IgD-negative memory B cell (primary cell): ENCODE measurements around the gene EML1. TPM values are rescaled to one million over a fixed set of nuclear protein-coding genes. Genes with fewer than 3 reads are reported as not detected.

Experiments
- H3K27ac Mint-ChIP-seq, 3 donors: one replicate each; pipeline ENCODE4 v1.8.0; 2020 to 2022; ENCODE audit warnings: mild to moderate bottlenecking in 3 of 3, mixed read lengths in 3 of 3, moderate library complexity in 1 of 3
- H3K27me3 Mint-ChIP-seq: one replicate; pipeline ENCODE4 v1.8.0; 2021; ENCODE audit warnings: mixed read lengths
- H3K36me3 Mint-ChIP-seq: one replicate; pipeline ENCODE4 v1.8.0; 2020; ENCODE audit warnings: mild to moderate bottlenecking, mixed read lengths
- H3K4me1 Mint-ChIP-seq, 3 donors: one replicate each; pipeline ENCODE4 v1.8.0; 2020 to 2022; ENCODE audit warnings: mixed read lengths in 3 of 3, mild to moderate bottlenecking in 1 of 3
- H3K4me3 Mint-ChIP-seq, 4 donors: one replicate each; pipeline ENCODE4 v1.8.0; 2020 to 2022; ENCODE audit warnings: mild to moderate bottlenecking in 4 of 4, mixed read lengths in 4 of 4, moderate library complexity in 3 of 4
- H3K9me3 Mint-ChIP-seq, 3 donors: one replicate each; pipeline ENCODE4 v1.8.0; 2020 to 2021; ENCODE audit warnings: mixed read lengths in 3 of 3, mild to moderate bottlenecking in 1 of 3
- polyA plus RNA-seq: library from polyadenylated mRNA; unstranded; fragments of 300-500 nt; fragmentation: Illumina TruSeq; gene quantifications from one replicate; pipeline ENCODE4 v1.2.3, GENCODE V29; 2021

The EML1 gene
- polyA plus RNA-seq, 1 donor from 2014 or later = not detected

DNA sequence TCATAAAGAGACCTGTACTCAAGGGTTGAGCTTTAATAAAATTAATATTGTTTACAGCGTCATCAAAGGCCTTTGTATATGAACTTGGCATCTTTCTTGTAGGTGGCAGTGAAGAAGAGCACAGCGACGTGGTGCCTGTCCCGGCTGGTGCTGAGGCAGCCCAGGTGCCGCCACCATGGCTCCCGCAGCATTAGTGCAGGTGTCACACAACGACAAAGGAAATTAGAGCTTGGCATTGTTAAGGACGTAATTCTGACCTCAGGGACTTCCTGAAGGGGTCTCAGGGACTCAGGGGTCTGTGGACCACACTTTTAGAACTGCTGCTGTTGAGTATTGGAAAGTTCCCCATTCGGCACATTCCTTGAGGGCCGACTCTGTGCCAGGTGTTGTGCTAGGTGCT lies 24.1 kb downstream of the EML1 start:
- H3K4me1 Mint-ChIP-seq = peaks cover 0 to 3% (median 3%) of the 10 kb centered on the region in 3 donors
- H3K27ac Mint-ChIP-seq = no peak overlapping the region
- no peak overlapping the region for H3K4me3 Mint-ChIP-seq
- H3K27me3 Mint-ChIP-seq = peaks cover 31% of the 10 kb centered on the region
- H3K36me3 Mint-ChIP-seq = peaks cover 3% of the 10 kb centered on the region
- no peaks in the 10 kb centered on the region for H3K9me3 Mint-ChIP-seq

DNA sequence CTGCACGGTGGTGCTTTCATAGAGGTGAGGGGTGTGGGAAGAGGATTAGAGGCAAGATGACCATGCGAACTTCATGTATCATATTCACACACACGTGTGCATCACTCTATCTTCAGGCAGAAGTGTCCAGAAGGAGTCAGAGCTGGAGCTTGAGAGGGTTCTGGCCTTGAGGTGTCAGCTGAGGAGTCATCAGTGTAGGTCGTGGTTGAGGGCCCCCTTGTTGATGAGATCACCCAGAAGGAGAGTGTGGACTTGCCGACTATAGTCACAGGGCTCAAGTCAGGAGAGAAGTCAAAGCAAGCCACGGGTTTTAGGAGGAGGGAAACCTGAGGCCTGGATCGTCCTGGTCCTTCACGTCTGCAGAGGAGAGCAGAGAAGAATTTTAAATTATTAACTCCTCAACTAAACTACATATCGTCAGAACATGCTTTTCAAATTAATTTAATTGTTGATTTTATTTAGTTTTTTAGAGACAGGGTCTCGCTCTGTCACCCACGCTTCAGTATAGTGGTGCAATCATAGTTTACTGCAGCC lies 25.4 kb downstream of the EML1 start:
- peaks cover 3% of the 10 kb centered on the region for H3K36me3 Mint-ChIP-seq
- H3K27ac Mint-ChIP-seq = no peak overlapping the region
- H3K4me1 Mint-ChIP-seq = peaks cover 0 to 3% (median 3%) of the 10 kb centered on the region in 3 donors
- no peaks in the 10 kb centered on the region for H3K9me3 Mint-ChIP-seq
- peaks cover 37% of the 10 kb centered on the region for H3K27me3 Mint-ChIP-seq
- no peak overlapping the region for H3K4me3 Mint-ChIP-seq

DNA sequence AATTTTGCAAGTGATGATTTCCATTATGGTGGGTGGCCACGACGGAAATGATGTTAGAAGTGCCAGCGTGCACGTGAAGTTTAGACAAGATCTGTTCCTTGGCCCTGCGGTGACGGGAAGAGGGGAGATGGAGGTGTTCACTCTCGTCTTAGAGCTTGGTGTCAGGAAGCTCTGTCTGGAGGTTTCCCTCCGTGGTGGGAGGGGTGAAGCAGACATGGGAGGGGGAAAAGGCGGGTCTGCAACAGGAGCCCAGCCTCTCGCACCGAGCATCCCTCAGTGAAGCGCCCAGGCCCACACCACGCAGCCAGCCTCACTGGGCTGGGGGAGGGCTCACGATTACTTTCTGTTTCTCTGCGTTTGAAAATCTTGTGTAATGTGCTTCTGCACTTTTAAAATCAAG lies 26.3 kb downstream of the EML1 start:
- Mint-ChIP-seq H3K9me3 (no peaks in the 10 kb centered on the region), H3K4me1 (peaks cover 0 to 3% (median 3%) of the 10 kb centered on the region in 3 donors), H3K36me3 (peaks cover 3% of the 10 kb centered on the region), H3K4me3 (peak overlapping the region in 1 of 4 donors; percentile 70), H3K27me3 (peaks cover 35% of the 10 kb centered on the region), H3K27ac (no peak overlapping the region)

DNA sequence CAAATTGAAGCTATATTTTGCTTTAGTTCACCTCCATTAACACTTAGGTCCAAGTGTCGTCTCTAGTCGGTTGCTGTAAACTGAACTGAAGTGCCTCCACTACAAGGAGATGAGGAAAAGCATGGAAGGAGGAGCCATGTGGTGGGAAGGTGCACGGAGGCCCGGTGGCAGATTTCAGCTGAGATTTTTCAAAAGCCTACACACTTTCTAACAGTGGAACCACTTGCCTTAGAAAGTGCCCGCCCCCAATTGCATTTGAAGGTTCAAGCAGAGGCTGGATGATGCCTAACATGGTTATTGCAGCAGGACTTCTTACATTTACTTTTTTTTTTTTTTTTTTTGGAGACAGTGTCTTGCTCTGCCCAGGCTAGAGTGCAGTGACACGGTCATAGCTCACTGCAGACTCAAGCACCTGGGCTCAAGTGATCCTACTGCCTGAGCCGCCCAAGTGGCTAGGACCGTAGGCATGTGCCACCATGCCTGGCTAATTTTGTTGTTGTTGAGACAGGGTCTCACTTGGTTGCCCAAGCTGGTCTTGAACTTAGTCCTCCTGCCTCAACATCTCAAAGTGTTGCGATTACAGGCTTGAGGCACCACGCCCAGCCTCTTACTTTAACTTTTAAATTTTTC lies 27.6 kb downstream of the EML1 start:
- Mint-ChIP-seq H3K4me1 (peaks cover 0 to 3% (median 3%) of the 10 kb centered on the region in 3 donors), H3K9me3 (no peaks in the 10 kb centered on the region), H3K27ac (no peak overlapping the region), H3K27me3 (peaks cover 35% of the 10 kb centered on the region), H3K36me3 (no peaks in the 10 kb centered on the region), H3K4me3 (no peak overlapping the region)

DNA sequence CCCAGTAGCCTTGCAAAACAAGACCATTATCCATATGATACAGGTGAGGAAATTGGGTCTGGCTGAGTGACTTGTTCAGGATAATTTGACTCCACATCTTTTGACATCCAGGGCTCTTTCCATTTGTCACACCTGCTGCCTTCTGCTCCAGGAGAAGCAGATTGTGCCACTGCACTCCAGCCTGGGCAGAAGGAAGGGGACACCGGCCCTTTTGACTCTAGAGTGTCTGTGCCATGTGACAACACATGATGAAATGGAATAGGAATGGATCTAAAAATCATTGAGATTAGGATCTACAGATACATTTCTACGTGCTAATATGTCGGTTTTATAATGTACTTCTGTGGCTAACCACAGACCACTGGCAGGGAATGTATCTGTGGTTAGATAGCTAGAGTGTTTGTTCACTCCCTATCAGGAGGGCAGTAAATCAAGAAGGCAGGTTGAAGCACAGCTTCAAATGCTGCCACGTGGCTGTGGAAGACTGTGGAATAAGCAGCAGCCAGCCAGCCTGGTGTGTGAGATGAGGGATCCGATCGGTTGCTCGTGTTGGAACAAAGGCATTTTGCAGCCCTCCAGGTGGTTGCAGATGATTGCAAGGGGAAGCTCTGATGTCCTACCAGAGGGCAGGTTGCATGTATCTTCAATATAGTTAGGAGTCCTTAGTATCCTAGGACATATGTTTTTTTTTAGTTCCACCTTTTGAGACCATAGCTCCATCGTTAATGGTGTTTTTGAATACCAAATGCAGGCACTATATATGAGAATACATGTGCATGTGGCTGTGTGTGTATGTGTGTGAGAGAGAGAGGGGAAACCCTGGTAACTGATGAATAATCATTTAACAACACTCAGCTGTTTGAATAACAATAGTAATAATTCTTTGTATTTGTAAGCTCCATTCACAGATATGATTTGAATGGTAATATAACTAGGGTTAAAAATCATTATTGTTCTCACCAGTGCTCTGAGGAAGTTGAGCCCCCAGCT lies 28.6 kb downstream of the EML1 start:
- Mint-ChIP-seq H3K4me1 (peaks cover 0 to 3% (median 3%) of the 10 kb centered on the region in 3 donors), H3K9me3 (no peaks in the 10 kb centered on the region), H3K36me3 (no peaks in the 10 kb centered on the region), H3K27me3 (peaks cover 35% of the 10 kb centered on the region), H3K4me3 (no peak overlapping the region), H3K27ac (no peak overlapping the region)

DNA sequence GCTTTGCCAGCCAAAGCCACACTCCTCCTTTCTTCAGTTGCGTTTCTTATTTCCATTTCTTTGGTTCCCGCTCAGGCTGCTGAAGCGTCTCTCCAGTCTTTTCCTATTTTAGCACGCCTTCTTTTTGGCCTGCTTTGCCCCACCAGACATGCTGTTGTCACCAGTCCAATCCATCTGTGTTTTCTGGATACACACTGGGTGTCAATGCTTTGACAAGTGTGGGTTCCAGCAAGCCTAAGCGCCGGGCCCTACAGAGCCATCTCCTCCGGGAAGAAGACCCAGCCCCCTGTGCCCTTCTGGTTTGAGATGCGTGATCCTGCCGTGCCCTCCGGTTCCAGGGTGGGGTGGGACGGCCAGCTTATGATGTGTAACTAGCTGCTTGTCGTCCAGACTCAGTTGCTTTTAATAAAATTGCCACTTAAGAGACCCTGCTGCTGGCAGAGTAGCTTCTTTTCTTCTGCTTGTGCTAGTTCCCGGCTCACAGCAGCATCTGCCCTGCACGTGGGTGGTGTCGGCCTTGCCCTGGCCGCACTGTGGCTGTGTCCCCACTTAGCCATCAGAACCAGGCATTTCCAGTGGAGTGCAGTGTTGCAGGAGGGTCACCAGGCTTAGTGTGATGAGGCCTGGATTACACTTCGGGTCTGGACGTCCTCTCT lies 29.7 kb downstream of the EML1 start:
- H3K27me3 Mint-ChIP-seq = peaks cover 28% of the 10 kb centered on the region
- H3K27ac Mint-ChIP-seq = no peak overlapping the region
- H3K36me3 Mint-ChIP-seq = no peaks in the 10 kb centered on the region
- peaks cover 0 to 3% (median 3%) of the 10 kb centered on the region in 3 donors for H3K4me1 Mint-ChIP-seq
- H3K9me3 Mint-ChIP-seq = no peaks in the 10 kb centered on the region
- H3K4me3 Mint-ChIP-seq = no peak overlapping the region

DNA sequence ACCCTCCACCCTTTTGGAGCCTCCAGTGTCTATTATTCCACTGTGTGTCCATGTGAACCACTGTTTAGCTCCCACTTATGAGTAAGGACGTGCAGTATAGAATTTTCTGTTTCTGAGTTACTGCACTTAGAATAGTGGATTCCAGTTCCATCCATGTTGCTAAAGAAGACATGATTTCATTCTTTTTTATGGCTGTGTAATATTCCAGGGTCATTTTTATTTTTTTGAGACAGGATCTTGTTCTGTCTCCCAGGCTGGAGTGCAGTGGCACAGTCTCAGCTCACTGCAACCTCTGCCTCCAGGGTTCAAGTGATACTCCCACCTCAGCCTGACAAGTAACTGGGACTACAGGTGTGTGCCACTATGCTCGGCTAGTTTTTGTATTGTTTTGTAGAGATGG lies 31.6 kb downstream of the EML1 start:
- no peaks in the 10 kb centered on the region for H3K9me3 Mint-ChIP-seq
- H3K27ac Mint-ChIP-seq = no peak overlapping the region
- peaks cover 0 to 3% (median 2%) of the 10 kb centered on the region in 3 donors for H3K4me1 Mint-ChIP-seq
- no peak overlapping the region for H3K4me3 Mint-ChIP-seq
- peaks cover 22% of the 10 kb centered on the region for H3K27me3 Mint-ChIP-seq
- no peaks in the 10 kb centered on the region for H3K36me3 Mint-ChIP-seq

DNA sequence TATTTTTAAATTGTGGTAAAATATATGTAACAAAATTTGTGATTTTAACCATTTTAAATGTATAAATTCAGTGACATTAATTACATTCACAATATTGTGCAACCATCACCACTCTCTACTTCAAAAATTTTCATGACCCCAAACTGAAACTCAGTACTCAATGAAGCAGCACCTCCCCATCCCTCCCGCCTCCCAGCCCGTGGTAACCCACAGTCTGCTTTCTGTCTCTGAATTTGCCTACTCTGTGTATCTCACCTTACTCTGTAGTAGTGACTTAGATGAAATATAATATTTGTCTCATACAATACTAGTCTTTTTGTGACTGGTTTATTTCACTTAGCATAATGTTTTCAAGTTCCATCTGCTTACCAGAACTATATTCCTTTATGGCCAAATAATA lies 36.2 kb downstream of the EML1 start:
- Mint-ChIP-seq H3K4me3 (no peak overlapping the region), H3K27me3 (peaks cover 13% of the 10 kb centered on the region), H3K9me3 (peaks cover 0 to 3% (median 0%) of the 10 kb centered on the region in 3 donors), H3K4me1 (no peaks in the 10 kb centered on the region), H3K27ac (no peak overlapping the region), H3K36me3 (no peaks in the 10 kb centered on the region)

DNA sequence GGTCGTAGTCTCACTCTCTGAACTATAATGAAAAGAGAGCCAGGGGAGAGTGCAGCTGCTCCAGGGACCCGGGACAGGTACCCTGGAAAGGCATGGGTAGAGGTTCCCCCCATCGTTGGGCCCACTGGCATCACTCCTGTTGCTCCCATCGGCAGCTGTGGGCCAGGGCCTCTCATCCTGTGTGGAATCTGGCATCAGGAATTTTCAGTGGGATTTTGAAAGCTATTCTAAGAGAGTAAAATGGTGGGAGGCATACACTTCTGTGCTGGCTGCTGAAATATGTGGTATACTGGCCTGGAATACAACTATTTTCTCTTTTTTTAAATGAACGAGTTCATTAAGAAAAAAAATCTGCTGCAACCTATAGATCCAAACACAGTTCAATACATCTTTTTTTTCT lies 38.1 kb downstream of the EML1 start:
- Mint-ChIP-seq H3K4me3 (no peak overlapping the region), H3K27me3 (peaks cover 14% of the 10 kb centered on the region)

DNA sequence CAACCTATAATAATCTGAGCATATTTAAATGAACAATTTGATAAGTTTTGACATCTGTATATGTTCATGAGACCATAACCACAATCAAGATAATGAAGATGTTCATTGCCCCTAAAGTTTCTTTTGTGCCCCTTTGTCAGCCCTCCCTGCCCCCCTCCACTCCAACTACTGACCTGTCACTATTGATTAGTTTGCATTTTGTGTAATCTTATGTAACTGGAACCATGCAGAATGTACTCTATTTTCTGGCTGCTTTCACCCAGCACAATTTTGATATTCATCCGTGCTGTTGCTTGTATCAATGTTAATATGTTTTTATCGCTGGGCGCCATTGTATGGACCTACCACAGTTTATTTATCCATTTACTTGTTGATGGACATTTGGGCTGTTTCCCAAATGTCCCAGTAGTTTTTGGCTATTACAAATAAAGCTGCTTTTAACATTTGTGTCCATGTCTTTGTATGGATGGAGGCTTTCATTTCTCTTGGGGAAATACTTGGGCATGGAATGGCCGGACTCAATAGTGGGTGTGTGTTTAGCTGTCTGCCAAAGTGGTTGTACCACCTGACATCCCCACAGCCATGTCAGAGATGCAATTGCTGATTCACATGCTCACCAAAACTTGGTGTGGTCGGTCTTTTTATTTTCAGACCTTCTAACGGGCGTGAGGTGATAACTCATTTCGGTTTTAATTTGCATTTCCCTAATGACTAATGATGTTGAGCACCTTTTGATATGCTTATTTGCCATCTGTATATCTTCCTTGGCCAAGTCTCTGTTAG lies 38.9 kb downstream of the EML1 start:
- Mint-ChIP-seq H3K4me3 (no peak overlapping the region), H3K9me3 (peaks cover 0 to 3% (median 0%) of the 10 kb centered on the region in 3 donors), H3K27me3 (peaks cover 16% of the 10 kb centered on the region), H3K36me3 (no peaks in the 10 kb centered on the region), H3K27ac (no peak overlapping the region), H3K4me1 (no peaks in the 10 kb centered on the region)

More for the DNA sequence above, 38.1 kb downstream of the EML1 start:
- peaks cover 0 to 3% (median 0%) of the 10 kb centered on the region in 3 donors for H3K9me3 Mint-ChIP-seq
- H3K27ac Mint-ChIP-seq = no peak overlapping the region
- no peaks in the 10 kb centered on the region for H3K4me1 Mint-ChIP-seq
- H3K36me3 Mint-ChIP-seq = no peaks in the 10 kb centered on the region

DNA sequence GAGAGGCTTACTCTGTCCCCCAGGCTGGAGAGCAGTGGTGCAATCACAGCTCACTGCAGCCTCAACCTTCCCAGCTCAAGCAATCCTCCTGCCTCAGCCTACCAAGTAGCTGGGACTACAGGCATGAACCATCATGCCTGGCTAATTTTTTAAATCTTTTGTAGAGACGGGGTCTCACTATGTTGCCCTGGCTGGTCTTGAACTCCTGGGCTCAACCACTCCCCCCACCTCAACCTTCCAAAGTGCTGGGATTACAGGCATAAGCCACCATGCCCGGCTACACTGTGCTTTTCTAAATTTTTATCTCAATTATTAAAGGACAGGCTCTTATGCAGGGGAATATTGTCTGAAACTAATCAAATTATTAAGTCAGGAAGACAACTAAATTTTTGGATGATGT lies 44.6 kb downstream of the EML1 start:
- peaks cover 20% of the 10 kb centered on the region for H3K27me3 Mint-ChIP-seq
- H3K4me3 Mint-ChIP-seq = no peak overlapping the region
- no peaks in the 10 kb centered on the region for H3K4me1 Mint-ChIP-seq
- H3K9me3 Mint-ChIP-seq = peaks cover 0 to 3% (median 0%) of the 10 kb centered on the region in 3 donors
- no peak overlapping the region for H3K27ac Mint-ChIP-seq
- H3K36me3 Mint-ChIP-seq = no peaks in the 10 kb centered on the region

DNA sequence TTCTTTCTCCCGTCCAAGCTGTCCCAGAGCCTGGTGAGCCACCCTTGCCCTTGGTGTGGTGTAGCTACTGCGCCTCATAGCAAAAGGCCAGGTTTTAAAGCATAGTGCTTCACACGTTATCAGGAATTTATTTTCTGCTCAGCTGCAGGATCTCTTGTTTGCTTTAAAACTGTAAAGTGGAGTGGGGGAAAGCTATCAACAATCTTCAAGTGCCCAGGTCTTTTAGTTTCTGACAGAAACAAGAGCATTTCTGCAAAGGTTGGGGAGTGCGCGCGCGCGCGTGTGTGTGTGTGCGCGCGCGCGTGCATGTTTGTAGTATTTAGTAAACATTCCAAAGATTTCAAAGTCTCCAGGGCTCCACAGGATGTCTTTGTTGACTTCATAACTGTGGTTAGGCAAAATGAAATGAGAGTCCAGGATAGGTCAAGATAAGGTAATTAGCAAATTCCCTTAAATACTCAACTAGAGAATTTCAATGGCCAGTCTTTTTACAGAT lies 45.5 kb downstream of the EML1 start:
- no peaks in the 10 kb centered on the region for H3K9me3 Mint-ChIP-seq
- H3K4me3 Mint-ChIP-seq = no peak overlapping the region
- H3K27me3 Mint-ChIP-seq = peaks cover 20% of the 10 kb centered on the region
- H3K4me1 Mint-ChIP-seq = no peaks in the 10 kb centered on the region
- H3K27ac Mint-ChIP-seq = no peak overlapping the region
- no peaks in the 10 kb centered on the region for H3K36me3 Mint-ChIP-seq

DNA sequence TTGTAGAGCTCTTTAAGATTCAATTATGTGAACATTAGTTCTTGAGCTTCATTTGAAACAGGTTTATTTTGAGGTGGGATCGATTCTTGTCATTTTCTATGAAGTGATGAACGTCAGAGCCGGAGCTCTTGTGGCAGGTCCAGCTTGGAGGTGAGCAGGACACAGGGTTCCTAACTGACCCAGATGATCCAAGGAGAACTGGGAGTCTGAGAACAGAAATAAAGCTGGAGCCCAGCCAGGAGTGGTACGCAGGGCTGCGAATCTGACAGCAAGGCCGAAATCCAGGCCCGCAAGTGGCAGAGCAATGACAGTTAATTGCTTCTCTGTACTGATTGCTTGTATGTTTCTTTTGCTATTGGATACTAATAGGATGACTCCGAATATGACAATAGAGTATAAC lies 46.5 kb downstream of the EML1 start:
- H3K36me3 Mint-ChIP-seq = no peaks in the 10 kb centered on the region

DNA sequence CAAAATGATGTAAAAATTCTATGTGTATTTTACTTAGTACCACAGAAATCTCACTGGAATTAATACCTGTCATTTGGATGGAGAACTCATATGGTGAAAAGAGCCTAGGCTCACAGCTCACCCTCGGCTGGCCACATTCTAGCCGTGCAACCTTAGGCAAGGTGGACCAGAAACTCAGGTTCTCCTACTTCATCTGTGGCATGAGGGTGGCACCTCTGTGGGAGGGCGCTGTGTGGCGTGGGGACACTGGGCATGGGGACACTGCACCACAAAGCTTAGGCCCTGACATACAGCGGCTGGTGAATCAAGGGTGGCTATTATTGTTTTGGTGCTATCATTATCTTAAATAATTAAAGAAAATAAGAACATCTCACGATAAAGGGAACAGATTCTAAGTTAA lies 47.1 kb downstream of the EML1 start:
- Mint-ChIP-seq H3K27ac (no peak overlapping the region), H3K9me3 (no peaks in the 10 kb centered on the region), H3K4me1 (no peaks in the 10 kb centered on the region), H3K27me3 (peaks cover 16% of the 10 kb centered on the region), H3K4me3 (no peak overlapping the region), H3K36me3 (no peaks in the 10 kb centered on the region)

More for the DNA sequence above, 46.5 kb downstream of the EML1 start:
- H3K27ac Mint-ChIP-seq = no peak overlapping the region
- no peak overlapping the region for H3K4me3 Mint-ChIP-seq
- H3K9me3 Mint-ChIP-seq = no peaks in the 10 kb centered on the region
- H3K4me1 Mint-ChIP-seq = no peaks in the 10 kb centered on the region
- H3K27me3 Mint-ChIP-seq = peaks cover 17% of the 10 kb centered on the region
